ENCODE data around the gene FAH.

- TF ChIP-seq, protein P1, sequence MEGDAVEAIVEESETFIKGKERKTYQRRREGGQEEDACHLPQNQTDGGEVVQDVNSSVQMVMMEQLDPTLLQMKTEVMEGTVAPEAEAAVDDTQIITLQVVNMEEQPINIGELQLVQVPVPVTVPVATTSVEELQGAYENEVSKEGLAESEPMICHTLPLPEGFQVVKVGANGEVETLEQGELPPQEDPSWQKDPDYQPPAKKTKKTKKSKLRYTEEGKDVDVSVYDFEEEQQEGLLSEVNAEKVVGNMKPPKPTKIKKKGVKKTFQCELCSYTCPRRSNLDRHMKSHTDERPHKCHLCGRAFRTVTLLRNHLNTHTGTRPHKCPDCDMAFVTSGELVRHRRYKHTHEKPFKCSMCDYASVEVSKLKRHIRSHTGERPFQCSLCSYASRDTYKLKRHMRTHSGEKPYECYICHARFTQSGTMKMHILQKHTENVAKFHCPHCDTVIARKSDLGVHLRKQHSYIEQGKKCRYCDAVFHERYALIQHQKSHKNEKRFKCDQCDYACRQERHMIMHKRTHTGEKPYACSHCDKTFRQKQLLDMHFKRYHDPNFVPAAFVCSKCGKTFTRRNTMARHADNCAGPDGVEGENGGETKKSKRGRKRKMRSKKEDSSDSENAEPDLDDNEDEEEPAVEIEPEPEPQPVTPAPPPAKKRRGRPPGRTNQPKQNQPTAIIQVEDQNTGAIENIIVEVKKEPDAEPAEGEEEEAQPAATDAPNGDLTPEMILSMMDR (IDR thresholded peaks at IDR 0.05; ENCODE audit: insufficient read depth, low read depth, low read length), result no peak
- no peak for TF ChIP-seq EZH2 (IDR thresholded peaks at IDR 0.05; ENCODE audit: insufficient read depth, low read length)
Observed at GRCh38 chr15:80207887-80208286, 55.1 kb downstream of the FAH start.

Data from astrocyte (in vitro differentiated cells and primary cell).